BE2C (cell line): Measurements from ENCODE around the gene STK16.

Source experiments
- DNase-seq: peaks from one replicate; pipeline ENCODE4 v3.0.0-alpha.2; 2020
- H3K27me3 ChIP-seq: fragments of 250-450 bp; sonication (Bioruptor Pico); 2 replicates; pipeline ENCODE4 v1.5.1; 2020; ENCODE audit warnings: mild to moderate bottlenecking
- H3K36me3 ChIP-seq: fragments of 250-450 bp; sonication (Bioruptor Pico); 2 replicates; pipeline ENCODE4 v1.5.1; 2020; ENCODE audit warnings: mild to moderate bottlenecking
- H3K4me1 ChIP-seq: fragments of 250-450 bp; sonication (Bioruptor Pico); 2 replicates; pipeline ENCODE4 v1.5.1; 2020
- H3K4me3 ChIP-seq: 2 replicates; pipeline ENCODE4 v1.5.1; 2011; ENCODE audit warnings: low read depth, low read length
- H3K9me3 ChIP-seq: fragments of 250-450 bp; sonication (Bioruptor Pico); 2 replicates; pipeline ENCODE4 v1.5.1; 2020
- TF ChIP-seq, protein P1 (sequence below): IDR thresholded peaks from 2 replicates; pipeline ENCODE4 v1.5.1; 2012; ENCODE audit warnings: mild to moderate bottlenecking, low read depth, low read length

The STK16 gene

DNA sequence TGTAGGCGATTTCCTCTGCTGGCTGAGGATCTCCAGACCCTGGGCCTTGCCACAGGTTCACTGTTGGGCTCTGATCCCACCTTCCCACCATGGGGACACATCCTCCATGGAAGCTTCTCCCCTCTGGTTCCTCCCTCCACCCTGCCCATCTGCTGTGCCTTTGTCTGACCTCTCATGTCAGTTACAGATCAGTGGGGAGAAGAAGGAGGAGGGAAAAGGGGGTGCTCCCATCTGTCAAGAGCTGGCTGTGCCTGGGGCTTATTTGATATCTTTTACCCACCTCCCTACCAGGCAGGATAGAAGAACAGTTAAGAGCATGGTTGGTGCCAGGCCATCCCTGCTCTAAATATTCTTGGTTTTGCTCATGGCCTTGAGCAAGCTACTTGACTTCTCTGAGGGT, 21.6 kb downstream of the STK16 start:
- TF ChIP-seq, protein P1, sequence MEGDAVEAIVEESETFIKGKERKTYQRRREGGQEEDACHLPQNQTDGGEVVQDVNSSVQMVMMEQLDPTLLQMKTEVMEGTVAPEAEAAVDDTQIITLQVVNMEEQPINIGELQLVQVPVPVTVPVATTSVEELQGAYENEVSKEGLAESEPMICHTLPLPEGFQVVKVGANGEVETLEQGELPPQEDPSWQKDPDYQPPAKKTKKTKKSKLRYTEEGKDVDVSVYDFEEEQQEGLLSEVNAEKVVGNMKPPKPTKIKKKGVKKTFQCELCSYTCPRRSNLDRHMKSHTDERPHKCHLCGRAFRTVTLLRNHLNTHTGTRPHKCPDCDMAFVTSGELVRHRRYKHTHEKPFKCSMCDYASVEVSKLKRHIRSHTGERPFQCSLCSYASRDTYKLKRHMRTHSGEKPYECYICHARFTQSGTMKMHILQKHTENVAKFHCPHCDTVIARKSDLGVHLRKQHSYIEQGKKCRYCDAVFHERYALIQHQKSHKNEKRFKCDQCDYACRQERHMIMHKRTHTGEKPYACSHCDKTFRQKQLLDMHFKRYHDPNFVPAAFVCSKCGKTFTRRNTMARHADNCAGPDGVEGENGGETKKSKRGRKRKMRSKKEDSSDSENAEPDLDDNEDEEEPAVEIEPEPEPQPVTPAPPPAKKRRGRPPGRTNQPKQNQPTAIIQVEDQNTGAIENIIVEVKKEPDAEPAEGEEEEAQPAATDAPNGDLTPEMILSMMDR, result no peak
- no peaks in the 10 kb centered on the region for H3K9me3 ChIP-seq
- peaks cover 13% of the 10 kb centered on the region for H3K4me1 ChIP-seq
- no peaks in the 10 kb centered on the region for H3K36me3 ChIP-seq
- no peaks in the 10 kb centered on the region; the same call in 1 of the 2 replicates for H3K27me3 ChIP-seq
- H3K4me3 ChIP-seq, result no peak overlapping the region
- no peak for DNase-seq

DNA sequence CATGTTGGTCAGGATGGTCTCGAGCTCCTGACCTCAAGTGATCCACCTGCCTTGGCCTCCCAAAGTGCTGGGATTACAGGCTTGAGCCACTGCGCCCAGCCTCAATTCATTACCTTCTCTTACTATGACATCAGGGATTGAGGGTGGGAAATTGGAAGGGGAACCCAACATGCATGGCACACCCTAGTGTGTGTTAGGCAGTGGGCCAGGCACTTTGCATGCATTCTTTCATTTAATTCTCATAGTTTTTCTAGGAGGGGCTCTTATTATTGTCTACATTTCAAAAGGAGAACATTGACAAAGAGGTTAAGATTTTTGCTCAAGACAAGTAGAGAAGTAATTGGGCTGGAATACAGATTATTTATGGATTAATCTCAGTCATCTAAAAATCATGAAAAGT, 23.0 kb downstream of the STK16 start:
- Histone ChIP-seq H3K9me3 (no peaks in the 10 kb centered on the region), H3K4me1 (peaks cover 13% of the 10 kb centered on the region), H3K4me3 (no peak overlapping the region), H3K36me3 (no peaks in the 10 kb centered on the region), H3K27me3 (no peaks in the 10 kb centered on the region; the same call in 1 of the 2 replicates)
- DNase-seq, result no peak
- TF ChIP-seq, protein P1, result no peak

DNA sequence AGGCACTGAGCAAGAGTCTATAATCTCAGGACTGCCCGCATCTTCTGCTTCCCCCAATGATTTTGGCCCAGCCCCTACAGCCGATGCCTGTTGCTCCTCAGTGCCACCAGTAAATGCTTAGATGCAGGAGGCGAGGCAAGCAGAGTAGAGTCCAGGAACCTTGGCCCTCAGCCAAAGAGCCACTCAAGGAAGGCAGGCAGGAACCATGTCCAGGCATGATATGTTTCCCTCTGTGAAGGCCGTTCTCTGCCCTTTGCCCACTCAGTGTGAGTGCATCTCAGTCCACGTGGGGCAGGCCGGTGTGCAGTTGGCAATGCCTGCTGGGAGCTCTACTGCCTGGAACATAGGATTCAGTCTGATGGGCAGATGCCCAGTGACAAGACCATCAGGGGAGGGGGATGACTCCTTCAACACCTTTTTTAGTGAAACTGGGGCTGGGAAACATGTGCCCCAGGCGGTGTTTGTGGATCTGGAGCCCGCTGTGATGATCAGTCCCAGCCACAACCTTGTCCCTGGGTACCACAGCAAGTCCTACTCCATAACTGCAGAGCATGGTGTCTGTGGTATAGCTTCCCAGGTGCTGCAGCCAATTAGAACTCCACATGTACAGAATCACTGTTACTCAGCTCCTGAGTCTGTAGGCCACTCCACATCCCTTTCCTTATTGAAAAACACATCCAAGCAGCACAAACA, 24.2 kb downstream of the STK16 start:
- DNase-seq, result peak; percentile 85
- TF ChIP-seq, protein P1, result no peak
- Histone ChIP-seq H3K27me3 (no peaks in the 10 kb centered on the region), H3K4me3 (no peak overlapping the region), H3K36me3 (no peaks in the 10 kb centered on the region), H3K4me1 (peaks cover 12% of the 10 kb centered on the region), H3K9me3 (no peaks in the 10 kb centered on the region)

DNA sequence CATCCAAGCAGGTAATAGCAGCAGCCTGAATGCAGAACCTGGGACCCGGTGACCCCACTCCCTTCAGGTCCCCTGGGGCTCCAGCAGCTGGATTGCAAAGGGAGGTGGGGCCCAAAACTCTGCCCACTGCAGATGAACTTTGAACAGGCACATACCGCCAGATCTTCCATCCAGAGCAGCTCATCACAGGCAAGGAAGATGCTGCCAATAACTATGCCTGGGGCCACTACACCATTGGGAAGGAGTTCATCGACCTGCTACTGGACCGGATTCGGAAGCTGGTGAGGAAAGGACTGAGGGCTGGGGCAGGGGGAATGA, 24.7 kb downstream of the STK16 start:
- Histone ChIP-seq H3K9me3 (no peaks in the 10 kb centered on the region), H3K4me3 (no peak overlapping the region), H3K27me3 (no peaks in the 10 kb centered on the region), H3K4me1 (peaks cover 8% of the 10 kb centered on the region), H3K36me3 (no peaks in the 10 kb centered on the region)
- no peak for DNase-seq
- TF ChIP-seq, protein P1, result no peak

DNA sequence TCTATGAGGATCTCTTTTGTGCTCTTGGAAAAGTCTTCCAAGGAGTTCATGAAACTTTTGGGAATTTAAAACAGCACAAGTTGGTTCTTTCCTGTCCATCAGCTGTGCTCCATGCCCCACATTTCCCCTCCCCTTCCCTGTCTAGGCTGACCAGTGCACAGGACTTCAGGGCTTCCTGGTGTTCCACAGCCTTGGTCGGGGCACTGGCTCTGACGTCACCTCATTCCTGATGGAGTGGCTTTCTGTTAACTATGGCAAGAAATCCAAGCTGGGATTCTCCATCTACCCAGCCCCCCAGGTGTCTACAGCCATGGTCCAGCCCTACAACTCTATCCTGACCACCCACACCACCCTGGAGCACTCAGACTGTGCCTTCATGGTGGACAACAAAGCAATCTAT, 25.7 kb downstream of the STK16 start:
- TF ChIP-seq, protein P1, result no peak
- H3K27me3 ChIP-seq, result no peaks in the 10 kb centered on the region

DNA sequence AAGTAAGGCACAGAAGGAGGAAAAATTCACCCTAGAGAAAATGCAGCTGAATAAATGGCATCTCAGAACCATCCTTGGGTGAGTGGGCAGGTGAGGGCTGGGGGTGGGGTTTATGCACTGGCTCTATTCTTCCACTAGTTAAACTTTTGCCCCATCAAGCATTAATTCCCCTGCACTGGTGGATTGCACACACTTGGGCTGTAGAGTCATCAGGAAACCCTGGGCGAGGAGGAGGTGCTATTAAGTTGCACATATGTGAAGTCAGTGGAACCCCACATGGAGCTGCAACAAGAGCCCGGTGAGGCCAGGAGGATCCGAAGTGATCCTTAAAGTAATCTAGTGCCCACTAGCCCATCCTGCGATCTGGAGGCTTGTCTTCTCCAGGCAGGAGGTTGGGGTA, 27.1 kb downstream of the STK16 start:
- H3K4me1 ChIP-seq, result peaks cover 8% of the 10 kb centered on the region
- no peaks in the 10 kb centered on the region for H3K27me3 ChIP-seq
- TF ChIP-seq, protein P1, result no peak
- H3K4me3 ChIP-seq, result no peak overlapping the region
- H3K9me3 ChIP-seq, result no peaks in the 10 kb centered on the region
- DNase-seq, result no peak
- no peaks in the 10 kb centered on the region for H3K36me3 ChIP-seq

More for the DNA sequence above, 25.7 kb downstream of the STK16 start:
- no peaks in the 10 kb centered on the region for H3K9me3 ChIP-seq
- peaks cover 8% of the 10 kb centered on the region for H3K4me1 ChIP-seq
- no peak overlapping the region for H3K4me3 ChIP-seq
- H3K36me3 ChIP-seq, result no peaks in the 10 kb centered on the region
- no peak for DNase-seq
